H9 (cell line): ENCODE data around the gene ADO. TPM values are rescaled to one million over a fixed set of nuclear protein-coding genes. Genes with fewer than 3 reads are reported as not detected.
A peak's percentile ranks its signal among the peaks of the same experiment; 100 is the strongest.

Experiments used
- DNase-seq: peaks from one replicate; pipeline ENCODE4 v3.0.0-alpha.2; 2017
- H2AFZ ChIP-seq: one replicate; pipeline ENCODE4 v1.6.1; 2013; ENCODE audit warnings: mild to moderate bottlenecking, low read length, control low read depth, moderate library complexity
- H2AK5ac ChIP-seq: 2 replicates; pipeline ENCODE4 v1.6.1; 2013; ENCODE audit warnings: low read length, control low read depth, mixed read lengths; ENCODE audit not compliant: insufficient read length
- H2BK120ac ChIP-seq: one replicate; pipeline ENCODE4 v1.6.1; 2013; ENCODE audit warnings: low read depth, mild to moderate bottlenecking, low read length, control low read depth, inconsistent platforms; ENCODE audit not compliant: poor library complexity, severe bottlenecking
- H2BK12ac ChIP-seq: 2 replicates; pipeline ENCODE4 v1.6.1; 2013; ENCODE audit warnings: low read length, control low read depth, mixed read lengths, low read depth; ENCODE audit not compliant: insufficient read length
- H2BK15ac ChIP-seq: 2 replicates; pipeline ENCODE4 v1.6.1; 2013; ENCODE audit warnings: low read depth, low read length, control low read depth
- H2BK20ac ChIP-seq: one replicate; pipeline ENCODE4 v1.6.1; 2013; ENCODE audit warnings: low read depth, mild to moderate bottlenecking, low read length, control low read depth, inconsistent platforms; ENCODE audit not compliant: poor library complexity, severe bottlenecking
- H2BK5ac ChIP-seq: 2 replicates; pipeline ENCODE4 v1.6.1; 2013; ENCODE audit warnings: low read length, control low read depth, mixed read lengths; ENCODE audit not compliant: insufficient read length
- H3K14ac ChIP-seq: 2 replicates; pipeline ENCODE4 v1.6.1; 2013; ENCODE audit warnings: low read length, control low read depth; ENCODE audit not compliant: insufficient read depth
- H3K18ac ChIP-seq: 2 replicates; pipeline ENCODE4 v1.6.1; 2013; ENCODE audit warnings: low read depth, mild to moderate bottlenecking, mixed read lengths, low read length, control low read depth; ENCODE audit not compliant: insufficient read length
- H3K23ac ChIP-seq: 2 replicates; pipeline ENCODE4 v1.6.1; 2013; ENCODE audit warnings: low read length, control low read depth, mixed read lengths, low read depth; ENCODE audit not compliant: insufficient read length
- H3K23me2 ChIP-seq: 2 replicates; pipeline ENCODE4 v1.6.1; 2013; ENCODE audit warnings: low read depth, mild to moderate bottlenecking, mixed read lengths, low read length, control low read depth; ENCODE audit not compliant: insufficient read length, poor library complexity, severe bottlenecking
- H3K27ac ChIP-seq: 2 replicates; pipeline ENCODE4 v1.5.1; 2013; ENCODE audit warnings: low read length, control low read depth, mixed read lengths, low read depth; ENCODE audit not compliant: insufficient read length
- H3K27me3 ChIP-seq: 2 replicates; pipeline ENCODE4 v1.6.1; 2013; ENCODE audit warnings: low read length, control low read depth, inconsistent platforms; ENCODE audit not compliant: insufficient read depth
- H3K4ac ChIP-seq: 2 replicates; pipeline ENCODE4 v1.6.1; 2013; ENCODE audit warnings: low read depth, mild to moderate bottlenecking, control low read depth, inconsistent platforms, low read length, moderate library complexity
- H3K4me1 ChIP-seq: 2 replicates; pipeline ENCODE4 v1.6.1; 2013; ENCODE audit warnings: low read length, control low read depth, inconsistent platforms; ENCODE audit not compliant: insufficient read depth
- H3K4me2 ChIP-seq: 2 replicates; pipeline ENCODE4 v1.6.1; 2013; ENCODE audit warnings: low read length, control low read depth, mixed read lengths; ENCODE audit not compliant: insufficient read length, insufficient read depth
- H3K56ac ChIP-seq: 2 replicates; pipeline ENCODE4 v1.6.1; 2013; ENCODE audit warnings: low read depth, mild to moderate bottlenecking, mixed read lengths, low read length, control low read depth; ENCODE audit not compliant: insufficient read length
- H3K79me1 ChIP-seq: 2 replicates; pipeline ENCODE4 v1.6.1; 2013; ENCODE audit warnings: low read depth, mild to moderate bottlenecking, moderate library complexity, low read length, control low read depth, inconsistent platforms; ENCODE audit not compliant: insufficient read depth, poor library complexity, severe bottlenecking
- H3K79me2 ChIP-seq: 2 replicates; pipeline ENCODE4 v1.6.1; 2013; ENCODE audit warnings: low read length, control low read depth, inconsistent platforms; ENCODE audit not compliant: insufficient read depth
- H3K9ac ChIP-seq: 2 replicates; pipeline ENCODE4 v1.6.1; 2013; ENCODE audit warnings: low read length, control low read depth, mixed read lengths; ENCODE audit not compliant: insufficient read length; ENCODE audit errors: extremely low read depth
- H3K9me3 ChIP-seq: one replicate; pipeline ENCODE4 v1.6.1; 2013; ENCODE audit warnings: low read depth, low read length, inconsistent platforms; ENCODE audit not compliant: control insufficient read depth
- H3T11ph ChIP-seq: one replicate; pipeline ENCODE4 v1.6.1; 2013; ENCODE audit warnings: mild to moderate bottlenecking, low read length, control low read depth, inconsistent platforms
- H4K20me1 ChIP-seq: one replicate; pipeline ENCODE4 v1.6.1; 2013; ENCODE audit not compliant: control insufficient read depth, insufficient read length, insufficient read depth
- H4K5ac ChIP-seq: 2 replicates; pipeline ENCODE4 v1.6.1; 2013; ENCODE audit warnings: low read depth, mild to moderate bottlenecking, mixed read lengths, low read length, control low read depth; ENCODE audit not compliant: insufficient read length
- H4K8ac ChIP-seq: replicated peaks from 2 replicates; pipeline ENCODE4 v1.6.1; 2013; ENCODE audit warnings: low read length, control low read depth, mixed read lengths, low read depth; ENCODE audit not compliant: insufficient read length
- H4K91ac ChIP-seq: 2 replicates; pipeline ENCODE4 v1.6.1; 2013; ENCODE audit warnings: low read depth, mild to moderate bottlenecking, moderate library complexity, mixed read lengths, low read length, control low read depth; ENCODE audit not compliant: insufficient read length
- H3K27ac Mint-ChIP-seq, 3 experiments: 2 replicates in 2 of 3; 3 replicates in 1 of 3; pipeline ENCODE4 v1.8.0; 2020 to 2021; ENCODE audit warnings: mixed read lengths in 3 of 3, mild to moderate bottlenecking in 1 of 3, moderate library complexity in 1 of 3
- H3K27me3 Mint-ChIP-seq: 2 replicates; pipeline ENCODE4 v1.8.0; 2021; ENCODE audit warnings: low read depth, mild to moderate bottlenecking, moderate library complexity, mixed read lengths
- H3K36me3 Mint-ChIP-seq, 3 experiments: 2 replicates in 2 of 3; 3 replicates in 1 of 3; pipeline ENCODE4 v1.8.0; 2020 to 2021; ENCODE audit warnings: low read depth in 3 of 3, mixed read lengths in 3 of 3; ENCODE audit not compliant: insufficient read depth in 1 of 3
- H3K4me1 Mint-ChIP-seq, 2 experiments: 2 replicates each; pipeline ENCODE4 v1.8.0; 2020; ENCODE audit warnings: mixed read lengths in 2 of 2
- H3K4me3 Mint-ChIP-seq, 2 experiments: 2 replicates in 1 of 2; 3 replicates in 1 of 2; pipeline ENCODE4 v1.8.0; 2020 to 2021; ENCODE audit warnings: mild to moderate bottlenecking in 2 of 2, mixed read lengths in 2 of 2, moderate library complexity in 1 of 2
- H3K9me3 Mint-ChIP-seq, 2 experiments: 2 replicates in 1 of 2; 3 replicates in 1 of 2; pipeline ENCODE4 v1.8.0; 2020; ENCODE audit warnings: mild to moderate bottlenecking in 2 of 2, mixed read lengths in 2 of 2, moderate library complexity in 1 of 2
- CTCF ChIP-seq: fragments of 200-600 bp; sonication (generic); conservative IDR thresholded peaks from 3 replicates; pipeline ENCODE4 v1.8.0; 2021; ENCODE audit warnings: antibody characterized with exemption, mild to moderate bottlenecking
- WGBS: extraction: QIAGEN DNeasy Blood & Tissue Kit; methylation state at CpG from one replicate; pipeline ENCODE4 v1.1.7; 2013; ENCODE audit warnings: missing lambda C conversion rate, low lambda C conversion rate, mixed read lengths; ENCODE audit not compliant: insufficient read length; ENCODE audit errors: extremely low coverage; 5-methylcytosine and 5-hydroxymethylcytosine counted together
- total RNA-seq: library from RNA; stranded (reverse); gene quantifications from 2 replicates; pipeline ENCODE4 v1.2.1, GENCODE V29; 2021

Gene ADO
- total RNA-seq, 1 experiment from 2014 or later: 31.6 TPM

- Histone ChIP-seq H3K79me2 (peaks cover 5% of the 10 kb centered on the region; the same call in 1 of the 2 replicates), H2BK120ac (no peak overlapping the region), H2BK15ac (no peak overlapping the region), H3K4me2 (peak overlapping the region; percentile 56), H3K23ac (no peak overlapping the region), H3K9me3 (no peaks in the 10 kb centered on the region), H3T11ph (no peak overlapping the region), H3K4ac (no peak overlapping the region), H3K56ac (no peak overlapping the region), H2AK5ac (no peak overlapping the region), H3K18ac (peak overlapping the region; percentile 15), H4K20me1 (no peaks in the 10 kb centered on the region), H2AFZ (no peak overlapping the region), H4K5ac (no peak overlapping the region), H3K79me1 (no peaks in the 10 kb centered on the region), H2BK5ac (no peak overlapping the region), H2BK12ac (no peak overlapping the region), H3K4me1 (peaks cover 2% of the 10 kb centered on the region; the same call in 1 of the 2 replicates), H3K9ac (peak overlapping the region; percentile 48), H3K27me3 (no peaks in the 10 kb centered on the region), H2BK20ac (no peak overlapping the region), H3K27ac (no peak overlapping the region), H3K23me2 (peaks cover 9% of the 10 kb centered on the region), H4K8ac (no peak overlapping the region), H4K91ac (no peak overlapping the region), H3K14ac (peak overlapping the region; percentile 65)
- H3K27me3 Mint-ChIP-seq: no peaks in the 10 kb centered on the region
- H3K4me3 Mint-ChIP-seq: peak overlapping the region; percentile 90 to 91
- peak; percentile 62 for DNase-seq
- H3K27ac Mint-ChIP-seq: peak overlapping the region; percentile 44 to 95 (median 44); a peak in 2 of 7 replicates
- H3K36me3 Mint-ChIP-seq: peaks cover 0 to 6% (median 6%) of the 10 kb centered on the region in 3 experiments; a peak in 4 of 7 replicates
- 0 out of 3 replicates have a peak, but pooled peaks have one; percentile 10 for TF ChIP-seq CTCF
- H3K4me1 Mint-ChIP-seq: peaks cover 36 to 45% of the 10 kb centered on the region in 2 experiments
- WGBS: no CpG with 5 or more reads among the region's 77 CpGs
- no peaks in the 10 kb centered on the region for H3K9me3 Mint-ChIP-seq
Measured at GRCh38 chr10:62805231-62806099, 945 bp downstream of the ADO start.
